SK-N-MC (cell line): Measurements from ENCODE around the gene ABCB11.

ENCODE experiments used
- EZH2 ChIP-seq: fragments of 200-600 bp; sonication (generic); IDR thresholded peaks from one replicate; pipeline ENCODE4 v1.6.1; 2017; ENCODE audit warnings: antibody characterized with exemption
- POLR2AphosphoS5 ChIP-seq: IDR thresholded peaks from 2 replicates; pipeline ENCODE4 v1.6.1; 2012; ENCODE audit warnings: mild to moderate bottlenecking, low read depth, low read length, borderline replicate concordance

DNA sequence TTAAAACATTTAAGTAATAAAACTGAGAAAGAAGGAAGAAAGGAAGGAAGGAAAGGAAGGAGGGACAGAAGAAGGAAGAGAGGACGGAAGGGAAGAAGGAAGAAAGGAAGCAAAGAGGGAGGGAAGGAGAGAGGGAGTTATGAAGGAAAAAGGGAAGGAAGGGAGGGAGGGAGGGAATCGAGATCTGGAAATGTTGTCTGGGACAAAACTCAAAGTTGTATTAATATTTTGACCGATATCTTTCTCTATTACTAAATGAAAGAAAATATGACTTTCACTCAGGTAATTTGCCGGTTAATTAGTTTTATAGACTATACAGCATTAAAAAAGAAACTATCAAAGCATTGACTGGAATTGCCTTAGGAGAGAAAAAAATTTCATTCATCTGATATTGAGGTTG is 85.6 kb downstream of the ABCB11 start:
- TF ChIP-seq POLR2AphosphoS5 (no peak), EZH2 (no peak)
